IMR-90 (cell line): ENCODE results near the gene PLAA. TPM values are rescaled to one million over a fixed set of nuclear protein-coding genes. Genes with fewer than 3 reads are reported as not detected.

Experiments
- BHLHE40 ChIP-seq: fragments of 150-350 bp; IDR thresholded peaks from 2 replicates; pipeline ENCODE4 v1.6.1; 2016; ENCODE audit warnings: mild to moderate bottlenecking, low read depth, low read length
- CEBPB ChIP-seq: IDR thresholded peaks from 2 replicates; pipeline ENCODE4 v1.6.1; 2012; ENCODE audit warnings: low read depth, low read length, improper control_type of control experiment
- ELK1 ChIP-seq: fragments of 150-350 bp; IDR thresholded peaks from 2 replicates; pipeline ENCODE4 v1.6.1; 2016; ENCODE audit warnings: low read depth, mild to moderate bottlenecking, low read length, moderate library complexity, borderline replicate concordance
- POLR2A ChIP-seq: IDR thresholded peaks from 2 replicates; pipeline ENCODE4 v1.6.1; 2012; ENCODE audit warnings: mild to moderate bottlenecking, low read depth, low read length
- RCOR1 ChIP-seq: IDR thresholded peaks from 2 replicates; pipeline ENCODE4 v1.6.1; 2012; ENCODE audit warnings: mild to moderate bottlenecking, low read length, improper control_type of control experiment; ENCODE audit not compliant: insufficient replicate concordance
- polyA plus RNA-seq, 3 experiments: library from polyadenylated mRNA; depleted of rRNA; stranded (reverse); fragments of >200 nt; gene quantifications; 2 replicates each; pipeline ENCODE4 v1.2.3, GENCODE V29; 2012; ENCODE audit warnings: low replicate concordance in 1 of 3
- total RNA-seq: library from RNA; depleted of rRNA; stranded (reverse); fragments of >200 nt; gene quantifications from 2 replicates; pipeline ENCODE4 v1.2.3, GENCODE V29; 2012

Gene PLAA
- total and polyA plus RNA-seq, 2 of the 4 experiments (the other 2 are of a cell fraction) = 18.2 to 24.4 TPM

GRCh38 chr9:26946753-26947727 is at the start of gene PLAA (continued):
- TF ChIP-seq BHLHE40 (no peak), ELK1 (no peak), CEBPB (no peak), RCOR1 (no peak), POLR2A (peak; percentile 74)
